GM10248 (cell line): ENCODE data around the gene GPC6.
"Not testable (repeated sequence)": the region's sequence is repeated elsewhere in the genome, so short reads cannot be mapped to it uniquely, and the experiment has no call there.

Experiments used
- CTCF ChIA-PET: fragments of 300-600 bp; sonication (Branson Sonifier 250); formaldehyde crosslinking; extraction: SDS; loops from one replicate; lab custom pipeline; 2021; ENCODE audit warnings: antibody characterized with exemption; lab: Yijun Ruan, JAX
- POLR2A ChIA-PET: fragments of 350-650 bp; sonication (Branson Sonifier 250); formaldehyde crosslinking; extraction: SDS; loops from one replicate; lab custom pipeline; 2020; ENCODE audit warnings: antibody characterized with exemption; lab: Yijun Ruan, JAX
- DNase-seq: peaks from one replicate; pipeline ENCODE4 v3.0.0; 2012; ENCODE audit errors: extremely low spot score
- CTCF ChIP-seq: IDR thresholded peaks from 2 replicates; pipeline ENCODE4 v1.5.1; 2012; ENCODE audit warnings: mild to moderate bottlenecking, low read depth; ENCODE audit errors: extremely low read depth, missing control alignments, control extremely low read depth

The GPC6 gene

GRCh38 chr13:94342436-94343242, 1116.0 kb downstream of the GPC6 start:
- DNase-seq, result no peak
- CTCF ChIA-PET, result no interaction called here
- POLR2A ChIA-PET, result no interaction called here
- no peak for TF ChIP-seq CTCF

GRCh38 chr13:94343243-94343585, 1116.6 kb downstream of the GPC6 start:
- ChIA-PET CTCF (no interaction called here), POLR2A (no interaction called here)
- DNase-seq, result no peak
- TF ChIP-seq CTCF, result no peak

GRCh38 chr13:94343687-94344086, 1117.1 kb downstream of the GPC6 start:
- CTCF ChIA-PET, result interaction anchor here (0.9 kb wide), 1 partner anchor 20 kb away, joined by 5 read pairs; no protein-coding TSS in a partner anchor
- DNase-seq, POLR2A ChIA-PET: not testable (repeated sequence)

- CTCF ChIA-PET, result interaction anchor here (0.9 to 1.7 kb wide), 2 partner anchors 15 to 21 kb away, joined by 5 read pairs; no protein-coding TSS in a partner anchor
- DNase-seq, result no peak
- POLR2A ChIA-PET, result no interaction called here
- no peak for TF ChIP-seq CTCF
Measured at GRCh38 chr13:94344126-94344818, 1117.7 kb downstream of the GPC6 start.

- ChIA-PET CTCF (interaction anchor here (0.9 to 2.6 kb wide), 3 partner anchors 13 to 16 kb away, joined by 3 to 8 read pairs (median 5); no protein-coding TSS in a partner anchor), POLR2A (no interaction called here)
- no peak for DNase-seq
- TF ChIP-seq CTCF, result no peak
Measured at GRCh38 chr13:94345374-94346195, 1119.0 kb downstream of the GPC6 start.

- ChIA-PET POLR2A (interaction anchor here (0.7 kb wide), 1 partner anchor 1070 kb away, joined by 8 read pairs; no protein-coding TSS in a partner anchor), CTCF (interaction anchor here (2.6 kb wide), 1 partner anchor 15 kb away, joined by 8 read pairs; no protein-coding TSS in a partner anchor)
Measured at GRCh38 chr13:94346261-94347019, 1119.8 kb downstream of the GPC6 start.

More at GRCh38 chr13:94346261-94347019, 1119.8 kb downstream of the GPC6 start:
- no peak for DNase-seq
- no peak for TF ChIP-seq CTCF
